Endothelial cell of umbilical vein (primary cell): ENCODE results near the gene SDR9C7. TPM values are rescaled to one million over a fixed set of nuclear protein-coding genes. Genes with fewer than 3 reads are reported as not detected.
"Not testable (repeated sequence)": the region's sequence is repeated elsewhere in the genome, so short reads cannot be mapped to it uniquely, and the experiment has no call there.

ENCODE experiments used
- BruUV-seq: library from RNA; stranded (reverse); fragments of 400-500 nt; replicated peaks from 2 replicates; lab custom pipeline; 2021; lab: Mats Ljungman, UMichigan
- CTCF ChIA-PET: fragments of 300-600, 350-600 bp; sonication (Branson Sonifier 250); formaldehyde crosslinking; loops from one replicate; lab custom pipeline; 2021; ENCODE audit warnings: antibody characterized with exemption, inconsistent platforms; lab: Charles Lee
- POLR2A ChIA-PET: fragments of 300-600, 350-600 bp; sonication (Branson Sonifier 250); formaldehyde crosslinking; loops from one replicate; lab custom pipeline; 2021; ENCODE audit warnings: antibody characterized with exemption, inconsistent platforms; lab: Charles Lee
- DNase-seq: peaks from one replicate; pipeline ENCODE4 v3.0.0-alpha.2; 2011; ENCODE audit warnings: low read depth, low spot score
- FAIRE-seq: peaks from 2 replicates; lab custom pipeline; 2011; peaks lifted over from hg19 to GRCh38; lab: Jason Lieb, UNC
- H2AFZ ChIP-seq: 2 replicates; pipeline ENCODE4 v1.6.0; 2012; ENCODE audit warnings: low read depth, low read length, control low read depth, inconsistent platforms
- H3K27ac ChIP-seq: 2 replicates; pipeline ENCODE4 v1.5.1; 2011; ENCODE audit warnings: low read depth, mild to moderate bottlenecking, control low read depth, low read length, moderate library complexity; ENCODE audit not compliant: insufficient read depth
- H3K27me3 ChIP-seq, 2 experiments: 2 replicates each; pipeline versions ENCODE4 v1.6.0 to v1.6.1; 2011; ENCODE audit warnings: low read length in 2 of 2, mixed read lengths in 1 of 2; ENCODE audit not compliant: control insufficient read depth in 2 of 2, insufficient read depth in 2 of 2
- H3K36me3 ChIP-seq, 2 experiments: 2 replicates in 1 of 2; 3 replicates in 1 of 2; pipeline ENCODE4 v1.5.1; 2011; ENCODE audit warnings: low read length in 2 of 2, mild to moderate bottlenecking in 1 of 2, moderate library complexity in 1 of 2; ENCODE audit not compliant: control insufficient read depth in 2 of 2, insufficient read depth in 2 of 2; ENCODE audit errors: extremely low read depth in 1 of 2
- H3K4me1 ChIP-seq: 3 replicates; pipeline ENCODE4 v1.5.1; 2011; ENCODE audit warnings: mild to moderate bottlenecking, low read length; ENCODE audit not compliant: control insufficient read depth, insufficient read depth; ENCODE audit errors: extremely low read depth
- H3K4me2 ChIP-seq: 2 replicates; pipeline ENCODE4 v1.6.1; 2011; ENCODE audit warnings: low read length, control low read depth, mixed read lengths; ENCODE audit not compliant: insufficient read depth
- H3K4me3 ChIP-seq, 3 experiments: fragments of 200-600 bp in 1 of 3; sonication (generic), shearing (Covaris generic) in 1 of 3; replicated peaks in 1 of 3; 2 replicates each; pipeline ENCODE4 v1.5.1; 2011 to 2016; ENCODE audit warnings: control low read depth in 3 of 3, low read length in 3 of 3, mild to moderate bottlenecking in 2 of 3, inconsistent platforms in 1 of 3, low read depth in 1 of 3, moderate library complexity in 1 of 3; ENCODE audit not compliant: insufficient read depth in 1 of 3
- H3K79me2 ChIP-seq: 2 replicates; pipeline ENCODE4 v1.6.0; 2012; ENCODE audit warnings: low read length, inconsistent platforms; ENCODE audit not compliant: control insufficient read depth, insufficient read depth
- H3K9ac ChIP-seq: replicated peaks from 2 replicates; pipeline ENCODE3; 2011; ENCODE audit warnings: low read length, control low read depth; ENCODE audit not compliant: insufficient read depth; ENCODE audit errors: extremely low read depth
- H3K9me1 ChIP-seq: replicated peaks from 3 replicates; pipeline ENCODE4 v1.6.0; 2011; ENCODE audit warnings: mild to moderate bottlenecking, low read length; ENCODE audit not compliant: control insufficient read depth, insufficient read depth; ENCODE audit errors: extremely low read depth
- H3K9me3 ChIP-seq: replicated peaks from 2 replicates; pipeline ENCODE4 v1.5.1; 2012; ENCODE audit warnings: low read length, inconsistent platforms; ENCODE audit not compliant: control insufficient read depth, insufficient read depth
- H4K20me1 ChIP-seq: replicated peaks from 2 replicates; pipeline ENCODE3; 2011; ENCODE audit warnings: mild to moderate bottlenecking, low read length; ENCODE audit not compliant: control insufficient read depth, insufficient read depth; ENCODE audit errors: extremely low read depth
- CTCF ChIP-seq, 2 donors: IDR thresholded peaks; 1 replicate in 1 of 2; 2 replicates in 1 of 2; pipeline ENCODE4 v1.5.1; 2011; ENCODE audit warnings: low read length in 2 of 2, mild to moderate bottlenecking in 2 of 2, moderate library complexity in 2 of 2, control low read depth in 1 of 2, inconsistent platforms in 1 of 2, low read depth in 1 of 2; ENCODE audit not compliant: insufficient read depth in 1 of 2; ENCODE audit errors: extremely low read depth in 1 of 2
- EZH2 ChIP-seq: IDR thresholded peaks from 2 replicates; pipeline ENCODE4 v1.6.1; 2012; ENCODE audit warnings: borderline replicate concordance, low read depth, mild to moderate bottlenecking, moderate library complexity, low read length, inconsistent platforms; ENCODE audit not compliant: severe bottlenecking
- FOS ChIP-seq: IDR thresholded peaks from 2 replicates; pipeline ENCODE4 v1.6.1; 2011; ENCODE audit warnings: mild to moderate bottlenecking, low read length, moderate library complexity, borderline replicate concordance; ENCODE audit not compliant: insufficient read depth
- GATA2 ChIP-seq: IDR thresholded peaks from 2 replicates; pipeline ENCODE4 v1.7.0; 2011; ENCODE audit warnings: low read depth, mild to moderate bottlenecking, moderate library complexity, mixed read lengths, low read length; ENCODE audit not compliant: insufficient read length, insufficient read depth
- JUN ChIP-seq: IDR thresholded peaks from 2 replicates; pipeline ENCODE4 v1.6.1; 2011; ENCODE audit warnings: borderline replicate concordance, low read depth; ENCODE audit not compliant: insufficient read length, insufficient read depth
- MAX ChIP-seq: IDR thresholded peaks from 2 replicates; pipeline ENCODE4 v1.6.1; 2011; ENCODE audit not compliant: insufficient read depth, insufficient read length
- MYC ChIP-seq: IDR thresholded peaks from one replicate; pipeline ENCODE4 v1.6.1; 2011; ENCODE audit warnings: mild to moderate bottlenecking, low read depth, low read length
- POLR2A ChIP-seq: IDR thresholded peaks from 2 replicates; pipeline ENCODE4 v1.6.1; 2012; ENCODE audit warnings: low read depth, mild to moderate bottlenecking, control low read depth, low read length
- POLR2AphosphoS5 ChIP-seq: IDR thresholded peaks from 2 replicates; pipeline ENCODE4 v1.6.1; 2012; ENCODE audit warnings: low read depth, mild to moderate bottlenecking, control low read depth, low read length, moderate library complexity; ENCODE audit not compliant: insufficient read depth
- dilution Hi-C: fragments of 300-500 bp; cut with MboI; formaldehyde crosslinking; loops from one replicate; pipeline ENCODE4 v1.15.0; 2019; ENCODE audit warnings: low sequenced_read_pairs; ENCODE audit not compliant: extremely low pct_ligation_motif_present
- intact Hi-C: fragments of 100-400 bp; cut with micrococcal nuclease; formaldehyde crosslinking; loops from one replicate; pipeline ENCODE4 v1.10.0; 2022
- polyA plus RNA-seq, 4 experiments: library from polyadenylated mRNA; depleted of rRNA in 3 of 4; stranded (reverse) in 3 of 4; unstranded in 1 of 4; fragments of >200 nt; gene quantifications; 2 replicates each; pipeline versions ENCODE4 v1.2.1 to v1.2.3, GENCODE V29; 2011 to 2012; ENCODE audit warnings: missing spikeins in 1 of 4
- total RNA-seq: library from RNA; stranded (reverse); gene quantifications from 2 replicates; pipeline ENCODE4 v1.2.3, GENCODE V29; 2021

Gene SDR9C7
- total and polyA plus RNA-seq, 2 donors (not counting 3 experiments of a cell fraction or from before 2014, with no cell fraction given): not detected

GRCh38 chr12:56943878-56944277 is 9.7 kb upstream of the SDR9C7 start:
- ChIA-PET CTCF (no interaction called here), POLR2A (no interaction called here)
- no peaks in the 10 kb centered on the region for H3K79me2 ChIP-seq
- no peaks in the 10 kb centered on the region for H4K20me1 ChIP-seq
- H3K9ac ChIP-seq: no peak overlapping the region
- DNase-seq: no peak
- H3K9me1 ChIP-seq: no peaks in the 10 kb centered on the region
- H3K4me2 ChIP-seq: no peak overlapping the region
- intact Hi-C loops: no loop called here
- dilution Hi-C loops: no loop called here
- H2AFZ ChIP-seq: no peak overlapping the region
- BruUV-seq: no TSS peak
- H3K4me3 ChIP-seq: no peak overlapping the region
- H3K27ac ChIP-seq: no peak overlapping the region
- no peaks in the 10 kb centered on the region for H3K4me1 ChIP-seq
- H3K36me3 ChIP-seq: no peaks in the 10 kb centered on the region
- peaks cover 6 to 9% of the 10 kb centered on the region in 2 experiments for H3K27me3 ChIP-seq
- no peak for FAIRE-seq
- H3K9me3 ChIP-seq: no peaks in the 10 kb centered on the region
- TF ChIP-seq MAX: no peak
- TF ChIP-seq POLR2AphosphoS5: no peak
- no peak for TF ChIP-seq EZH2
- no peak for TF ChIP-seq JUN
- TF ChIP-seq MYC: no peak
- no peak for TF ChIP-seq GATA2
- no peak for TF ChIP-seq CTCF (IDR thresholded peaks at IDR 0.05; ENCODE audit: extremely low read depth in 1 of 2, insufficient read depth in 1 of 2, low read depth in 1 of 2, low read length in 2 of 2)
- TF ChIP-seq FOS: no peak
- no peak for TF ChIP-seq POLR2A

- H3K36me3 ChIP-seq, intact Hi-C loops, H3K4me3 ChIP-seq, H3K79me2 ChIP-seq, POLR2A ChIA-PET, CTCF ChIA-PET, BruUV-seq, H2AFZ ChIP-seq, H3K4me1 ChIP-seq, H3K9me3 ChIP-seq, FAIRE-seq, H3K9ac ChIP-seq, dilution Hi-C loops, DNase-seq, H3K9me1 ChIP-seq, H3K27me3 ChIP-seq, H4K20me1 ChIP-seq, H3K27ac ChIP-seq, H3K4me2 ChIP-seq: not testable (repeated sequence)
Observed at GRCh38 chr12:56943374-56943773, 9.2 kb upstream of the SDR9C7 start.
